Measurements from ENCODE around the gene OR6Y1.

GRCh38 chr1:158520021-158520420, 34.2 kb downstream of the OR6Y1 start:
- TF ChIP-seq MAX (IDR thresholded peaks at IDR 0.05) (no peak), PHF8 (IDR thresholded peaks at IDR 0.05; ENCODE audit: borderline replicate concordance, low read depth) (no peak), CTCF (IDR thresholded peaks at IDR 0.05) (no peak), JUNB (IDR thresholded peaks at IDR 0.05) (no peak), RAD21 (conservative IDR thresholded peaks at IDR 0.05 in 1 of 2, IDR thresholded peaks at IDR 0.05 in 1 of 2) (no peak), CHD2 (IDR thresholded peaks at IDR 0.05; ENCODE audit: low read length, partially characterized antibody) (no peak), REST (IDR thresholded peaks at IDR 0.05) (no peak), POLR2A (IDR thresholded peaks at IDR 0.05; ENCODE audit: low read length) (no peak), USF2 (IDR thresholded peaks at IDR 0.05) (no peak), BHLHE40 (IDR thresholded peaks at IDR 0.05; ENCODE audit: low read depth, low read length) (no peak), POLR2AphosphoS2 (conservative IDR thresholded peaks at IDR 0.05; ENCODE audit: low read length) (no peak), HES2 (IDR thresholded peaks at IDR 0.05) (no peak)
